Osteoblast (primary cell): ENCODE data around the gene PABPN1L. TPM values are rescaled to one million over a fixed set of nuclear protein-coding genes. Genes with fewer than 3 reads are reported as not detected.

Experiments
- DNase-seq: peaks from one replicate; pipeline ENCODE4 v3.0.0; 2011; ENCODE audit warnings: low spot score, mixed read lengths; ENCODE audit not compliant: insufficient read length; ENCODE audit errors: missing footprints
- H2AFZ ChIP-seq: 2 replicates; pipeline ENCODE4 v1.6.0; 2011; ENCODE audit warnings: mild to moderate bottlenecking, low read length
- H3K27ac ChIP-seq: 2 replicates; pipeline ENCODE4 v1.5.1; 2011; ENCODE audit warnings: mild to moderate bottlenecking, low read depth, low read length, moderate library complexity
- H3K27me3 ChIP-seq: 2 replicates; pipeline ENCODE4 v1.6.0; 2012; ENCODE audit warnings: mild to moderate bottlenecking, control low read depth, inconsistent platforms, low read length, moderate library complexity; ENCODE audit not compliant: insufficient read depth
- H3K36me3 ChIP-seq: 2 replicates; pipeline ENCODE4 v1.5.1; 2011; ENCODE audit warnings: mild to moderate bottlenecking, low read length, control low read depth, moderate library complexity; ENCODE audit not compliant: insufficient read depth
- H3K4me1 ChIP-seq: 2 replicates; pipeline ENCODE4 v1.5.1; 2011; ENCODE audit warnings: mild to moderate bottlenecking, low read length, control low read depth, moderate library complexity; ENCODE audit not compliant: insufficient read depth
- H3K4me2 ChIP-seq: 2 replicates; pipeline ENCODE4 v1.6.0; 2011; ENCODE audit warnings: mild to moderate bottlenecking, low read length; ENCODE audit not compliant: insufficient read depth
- H3K4me3 ChIP-seq: fragments of 200-600 bp; sonication (generic); 3 replicates; pipeline ENCODE4 v1.5.1; 2012; ENCODE audit warnings: mild to moderate bottlenecking, low read length, inconsistent platforms; ENCODE audit not compliant: insufficient read depth
- H3K79me2 ChIP-seq: 2 replicates; pipeline ENCODE4 v1.6.0; 2012; ENCODE audit warnings: mild to moderate bottlenecking, low read length, control low read depth, inconsistent platforms; ENCODE audit not compliant: insufficient read depth
- H3K9me3 ChIP-seq: 2 replicates; pipeline ENCODE4 v1.5.1; 2011; ENCODE audit warnings: low read depth, low read length, control low read depth
- H4K20me1 ChIP-seq: 2 replicates; pipeline ENCODE4 v1.6.0; 2012; ENCODE audit warnings: mild to moderate bottlenecking, low read length, control low read depth; ENCODE audit not compliant: insufficient read depth
- total RNA-seq: library from RNA; depleted of rRNA; stranded (reverse); fragments of >200 nt; gene quantifications from 2 replicates; pipeline ENCODE4 v1.2.3, GENCODE V29; 2012
- TF ChIP-seq, protein P1 (sequence below): IDR thresholded peaks from 2 replicates; pipeline ENCODE4 v1.5.1; 2011; ENCODE audit warnings: mild to moderate bottlenecking, low read depth, low read length, moderate library complexity; ENCODE audit errors: extremely low read depth

The PABPN1L gene
- total RNA-seq, 1 donor, result not detected

DNA sequence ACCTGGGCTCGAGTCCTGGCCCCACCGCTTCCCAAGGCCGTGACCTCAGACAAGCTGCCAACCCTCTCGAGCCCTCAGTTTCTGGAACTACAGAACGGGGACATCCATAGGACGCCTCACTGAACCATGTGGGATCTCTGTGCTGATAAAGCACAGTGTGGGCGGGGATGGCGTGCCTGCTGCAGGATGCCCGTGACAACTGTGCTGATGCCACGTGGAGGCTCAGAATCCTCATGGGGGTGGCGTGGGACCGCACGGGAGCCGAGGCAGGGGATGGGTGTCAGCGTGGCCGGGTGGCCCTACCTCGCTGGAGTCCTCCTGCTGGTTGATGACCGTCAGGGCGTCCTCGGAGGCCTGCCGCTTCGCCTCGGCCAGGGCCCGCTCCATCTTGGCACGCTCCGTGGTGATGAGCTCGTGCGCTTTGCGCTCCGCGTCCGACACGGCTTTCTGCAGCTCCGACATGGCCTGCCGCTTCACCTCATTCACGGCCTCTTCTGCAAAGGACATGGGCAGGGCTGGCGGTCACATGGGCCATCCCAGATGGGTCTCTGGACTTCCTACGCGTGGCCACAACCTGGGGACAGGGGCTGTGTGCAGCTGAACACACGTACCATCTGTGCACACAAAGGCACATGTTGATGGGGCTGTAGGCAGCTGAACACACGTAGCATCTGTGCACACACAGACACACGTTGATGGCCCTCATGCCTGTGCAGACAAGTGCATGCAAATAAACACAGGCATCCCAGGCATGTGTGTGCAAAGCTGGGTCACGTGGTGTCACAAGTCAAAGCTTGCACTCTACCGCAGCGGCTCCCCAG is 12.7 kb upstream of the PABPN1L start:
- Histone ChIP-seq H4K20me1 (no peaks in the 10 kb centered on the region), H3K27ac (no peak overlapping the region), H3K4me1 (no peaks in the 10 kb centered on the region), H3K4me2 (no peak overlapping the region), H3K79me2 (no peaks in the 10 kb centered on the region), H3K36me3 (no peaks in the 10 kb centered on the region), H3K9me3 (no peaks in the 10 kb centered on the region), H3K27me3 (peaks cover 19% of the 10 kb centered on the region), H3K4me3 (no peak overlapping the region), H2AFZ (no peak overlapping the region)
- TF ChIP-seq, protein P1, sequence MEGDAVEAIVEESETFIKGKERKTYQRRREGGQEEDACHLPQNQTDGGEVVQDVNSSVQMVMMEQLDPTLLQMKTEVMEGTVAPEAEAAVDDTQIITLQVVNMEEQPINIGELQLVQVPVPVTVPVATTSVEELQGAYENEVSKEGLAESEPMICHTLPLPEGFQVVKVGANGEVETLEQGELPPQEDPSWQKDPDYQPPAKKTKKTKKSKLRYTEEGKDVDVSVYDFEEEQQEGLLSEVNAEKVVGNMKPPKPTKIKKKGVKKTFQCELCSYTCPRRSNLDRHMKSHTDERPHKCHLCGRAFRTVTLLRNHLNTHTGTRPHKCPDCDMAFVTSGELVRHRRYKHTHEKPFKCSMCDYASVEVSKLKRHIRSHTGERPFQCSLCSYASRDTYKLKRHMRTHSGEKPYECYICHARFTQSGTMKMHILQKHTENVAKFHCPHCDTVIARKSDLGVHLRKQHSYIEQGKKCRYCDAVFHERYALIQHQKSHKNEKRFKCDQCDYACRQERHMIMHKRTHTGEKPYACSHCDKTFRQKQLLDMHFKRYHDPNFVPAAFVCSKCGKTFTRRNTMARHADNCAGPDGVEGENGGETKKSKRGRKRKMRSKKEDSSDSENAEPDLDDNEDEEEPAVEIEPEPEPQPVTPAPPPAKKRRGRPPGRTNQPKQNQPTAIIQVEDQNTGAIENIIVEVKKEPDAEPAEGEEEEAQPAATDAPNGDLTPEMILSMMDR, result no peak
- no peak for DNase-seq

DNA sequence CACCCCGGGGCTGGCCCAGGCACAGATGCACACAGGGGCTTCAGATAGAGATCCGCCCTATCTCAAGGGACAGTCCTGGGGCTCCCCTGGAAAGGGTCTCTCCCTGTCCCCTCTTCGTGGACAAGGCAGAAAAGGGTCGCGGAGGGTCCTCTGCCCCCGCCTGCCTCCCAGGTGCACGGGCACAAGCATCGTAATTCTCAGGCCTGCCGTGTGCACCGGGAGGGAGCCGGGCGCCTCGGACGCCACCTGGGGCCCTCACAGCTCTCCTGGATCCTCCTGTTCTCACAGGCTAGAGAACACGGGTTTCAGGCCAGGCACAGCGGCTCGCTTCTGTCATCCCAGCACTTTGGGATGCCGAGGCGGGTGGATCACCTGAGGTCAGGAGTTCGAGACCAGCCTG is 11.9 kb upstream of the PABPN1L start:
- H2AFZ ChIP-seq, result no peak overlapping the region
- TF ChIP-seq, protein P1, result no peak
- no peak for DNase-seq
- no peaks in the 10 kb centered on the region for H3K79me2 ChIP-seq
- no peaks in the 10 kb centered on the region for H3K4me1 ChIP-seq
- no peak overlapping the region for H3K27ac ChIP-seq
- H4K20me1 ChIP-seq, result no peaks in the 10 kb centered on the region
- peaks cover 21% of the 10 kb centered on the region for H3K27me3 ChIP-seq
- H3K4me3 ChIP-seq, result no peak overlapping the region
- H3K9me3 ChIP-seq, result no peaks in the 10 kb centered on the region
- no peaks in the 10 kb centered on the region for H3K36me3 ChIP-seq
- H3K4me2 ChIP-seq, result no peak overlapping the region

DNA sequence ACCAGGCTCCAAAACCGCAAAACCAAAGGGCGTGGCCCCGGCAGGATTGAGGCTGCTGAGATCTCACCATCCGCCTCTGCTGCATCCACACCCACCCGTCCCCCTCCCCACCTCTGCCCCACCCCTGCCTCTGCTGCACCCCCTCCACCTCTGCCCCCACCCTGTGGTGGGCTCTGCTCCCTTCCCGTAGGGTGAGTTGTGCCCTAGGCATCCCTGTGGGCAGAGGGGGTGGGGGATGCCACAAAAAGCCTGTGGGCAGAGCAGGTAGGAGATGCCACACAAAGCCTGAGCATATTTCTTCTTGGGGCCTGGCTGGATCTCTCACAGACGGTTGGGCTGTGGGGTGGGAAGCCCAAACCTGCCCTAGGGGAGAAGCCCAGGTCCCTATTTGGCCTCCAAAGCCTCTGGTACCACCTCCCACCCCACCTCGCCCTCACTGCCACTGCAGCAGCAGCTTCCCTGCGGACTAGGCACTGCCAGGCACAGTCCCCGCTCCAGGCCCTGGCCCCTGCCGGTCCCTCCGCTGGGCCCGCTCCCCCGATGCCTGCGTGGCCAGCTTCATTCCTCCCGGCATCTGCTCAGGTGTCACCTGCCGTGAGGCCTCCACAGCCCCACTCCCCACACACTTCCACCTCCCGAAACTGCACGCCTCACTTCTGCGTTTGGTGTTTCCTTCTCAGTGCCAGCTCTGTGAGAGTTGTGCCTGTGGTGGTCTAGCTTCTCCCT is 11.3 kb upstream of the PABPN1L start:
- no peaks in the 10 kb centered on the region for H3K36me3 ChIP-seq
- no peak for DNase-seq
- no peaks in the 10 kb centered on the region for H3K9me3 ChIP-seq
- H3K79me2 ChIP-seq, result no peaks in the 10 kb centered on the region
- no peak overlapping the region for H3K4me3 ChIP-seq
- H3K27me3 ChIP-seq, result peaks cover 26% of the 10 kb centered on the region
- no peak overlapping the region for H2AFZ ChIP-seq
- no peak overlapping the region for H3K4me2 ChIP-seq
- no peak overlapping the region for H3K27ac ChIP-seq
- no peaks in the 10 kb centered on the region for H3K4me1 ChIP-seq
- TF ChIP-seq, protein P1, result no peak
- H4K20me1 ChIP-seq, result no peaks in the 10 kb centered on the region

DNA sequence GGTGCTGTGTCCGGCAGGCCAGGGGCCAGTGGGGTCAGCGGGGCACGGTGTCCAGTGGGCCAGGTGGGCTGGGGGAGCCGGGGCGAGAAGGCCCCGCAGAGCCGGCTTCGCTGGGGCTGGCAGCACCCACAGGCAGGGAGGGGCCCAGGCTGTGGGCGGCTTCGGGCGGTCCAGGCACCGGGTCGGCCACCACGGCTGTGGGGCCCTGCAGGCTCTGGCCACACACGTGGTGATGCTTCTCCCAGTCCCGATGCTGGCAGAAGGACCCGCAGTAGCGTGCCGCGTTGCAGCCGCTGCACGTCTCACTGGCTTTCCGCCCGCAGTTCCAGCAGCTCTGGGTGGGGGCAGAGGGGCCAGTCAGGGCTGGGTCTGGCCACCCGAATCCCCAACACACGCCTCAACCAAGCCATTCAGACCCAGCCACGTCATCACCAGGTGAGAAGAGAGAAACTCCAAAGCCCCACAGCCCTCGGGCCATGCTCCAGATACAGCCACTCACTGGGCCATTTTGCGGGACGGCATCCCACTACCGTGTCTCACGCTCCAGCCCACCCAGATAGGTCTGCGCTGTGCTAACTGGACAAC is 10.6 kb upstream of the PABPN1L start:
- DNase-seq, result no peak
- Histone ChIP-seq H3K27ac (no peak overlapping the region), H3K79me2 (no peaks in the 10 kb centered on the region), H3K27me3 (peaks cover 28% of the 10 kb centered on the region), H3K4me3 (no peak overlapping the region), H3K36me3 (no peaks in the 10 kb centered on the region), H3K4me2 (no peak overlapping the region), H3K9me3 (no peaks in the 10 kb centered on the region), H2AFZ (no peak overlapping the region), H3K4me1 (no peaks in the 10 kb centered on the region), H4K20me1 (no peaks in the 10 kb centered on the region)
- TF ChIP-seq, protein P1, result no peak
